IPS-18a (cell line): ENCODE measurements around the gene SH3YL1.

Experiments used
- H3K27ac ChIP-seq: one replicate; pipeline ENCODE4 v1.5.1; 2013; ENCODE audit warnings: low read length
- H3K27me3 ChIP-seq: one replicate; pipeline ENCODE4 v1.6.1; 2013; ENCODE audit warnings: mild to moderate bottlenecking, low read length; ENCODE audit not compliant: control insufficient read depth, insufficient read depth
- H3K36me3 ChIP-seq: one replicate; pipeline ENCODE4 v1.6.1; 2013; ENCODE audit warnings: low read depth, low read length; ENCODE audit not compliant: control insufficient read depth
- H3K4me1 ChIP-seq: one replicate; pipeline ENCODE4 v1.6.1; 2013; ENCODE audit warnings: low read depth, low read length; ENCODE audit not compliant: control insufficient read depth
- H3K4me3 ChIP-seq: one replicate; pipeline ENCODE4 v1.5.1; 2013; ENCODE audit warnings: low read length
- H3K9ac ChIP-seq: one replicate; pipeline ENCODE4 v1.6.1; 2013; ENCODE audit warnings: mild to moderate bottlenecking, low read length, moderate library complexity
- H3K9me3 ChIP-seq: one replicate; pipeline ENCODE4 v1.6.1; 2013; ENCODE audit warnings: low read depth, low read length; ENCODE audit not compliant: control insufficient read depth

Gene SH3YL1

GRCh38 chr2:279956-280649 is 16.3 kb upstream of the SH3YL1 start:
- H3K27me3 ChIP-seq = peaks cover 1% of the 10 kb centered on the region
- H3K4me1 ChIP-seq = peaks cover 21% of the 10 kb centered on the region
- H3K36me3 ChIP-seq = peaks cover 75% of the 10 kb centered on the region
- no peaks in the 10 kb centered on the region for H3K9me3 ChIP-seq
- H3K27ac ChIP-seq = no peak overlapping the region
- H3K4me3 ChIP-seq = no peak overlapping the region
- H3K9ac ChIP-seq = no peak overlapping the region

GRCh38 chr2:279366-279765 is 15.5 kb upstream of the SH3YL1 start:
- no peak overlapping the region for H3K27ac ChIP-seq
- peaks cover 79% of the 10 kb centered on the region for H3K36me3 ChIP-seq
- no peaks in the 10 kb centered on the region for H3K27me3 ChIP-seq
- peaks cover 13% of the 10 kb centered on the region for H3K4me1 ChIP-seq
- H3K9ac ChIP-seq = no peak overlapping the region
- H3K9me3 ChIP-seq = no peaks in the 10 kb centered on the region
- no peak overlapping the region for H3K4me3 ChIP-seq

- H3K27me3 ChIP-seq = no peaks in the 10 kb centered on the region
- H3K36me3 ChIP-seq = peaks cover 82% of the 10 kb centered on the region
- no peaks in the 10 kb centered on the region for H3K9me3 ChIP-seq
- no peak overlapping the region for H3K27ac ChIP-seq
- no peak overlapping the region for H3K9ac ChIP-seq
- H3K4me1 ChIP-seq = peaks cover 9% of the 10 kb centered on the region
- H3K4me3 ChIP-seq = no peak overlapping the region
Observed at GRCh38 chr2:278927-279320, 15.1 kb upstream of the SH3YL1 start.

- Histone ChIP-seq H3K4me3 (no peak overlapping the region), H3K9me3 (no peaks in the 10 kb centered on the region), H3K27me3 (no peaks in the 10 kb centered on the region), H3K27ac (no peak overlapping the region), H3K4me1 (peaks cover 4% of the 10 kb centered on the region), H3K36me3 (peaks cover 87% of the 10 kb centered on the region), H3K9ac (no peak overlapping the region)
Observed at GRCh38 chr2:278312-278926, 14.6 kb upstream of the SH3YL1 start.

- no peak overlapping the region for H3K9ac ChIP-seq
- H3K4me1 ChIP-seq = no peaks in the 10 kb centered on the region
- H3K4me3 ChIP-seq = no peak overlapping the region
- H3K27me3 ChIP-seq = no peaks in the 10 kb centered on the region
- no peaks in the 10 kb centered on the region for H3K9me3 ChIP-seq
- H3K27ac ChIP-seq = no peak overlapping the region
- H3K36me3 ChIP-seq = peaks cover 79% of the 10 kb centered on the region
Observed at GRCh38 chr2:275466-275865, 11.6 kb upstream of the SH3YL1 start.

- no peak overlapping the region for H3K27ac ChIP-seq
- no peaks in the 10 kb centered on the region for H3K27me3 ChIP-seq
- no peak overlapping the region for H3K9ac ChIP-seq
- no peaks in the 10 kb centered on the region for H3K4me1 ChIP-seq
- peaks cover 70% of the 10 kb centered on the region for H3K36me3 ChIP-seq
- no peaks in the 10 kb centered on the region for H3K9me3 ChIP-seq
- no peak overlapping the region for H3K4me3 ChIP-seq
Observed at GRCh38 chr2:274503-274902, 10.7 kb upstream of the SH3YL1 start.

GRCh38 chr2:273333-273732 is 9.5 kb upstream of the SH3YL1 start:
- no peak overlapping the region for H3K9ac ChIP-seq
- H3K27ac ChIP-seq = no peak overlapping the region
- no peaks in the 10 kb centered on the region for H3K27me3 ChIP-seq
- no peaks in the 10 kb centered on the region for H3K9me3 ChIP-seq
- peaks cover 58% of the 10 kb centered on the region for H3K36me3 ChIP-seq
- no peaks in the 10 kb centered on the region for H3K4me1 ChIP-seq
- H3K4me3 ChIP-seq = no peak overlapping the region

GRCh38 chr2:271917-272316 is 8.1 kb upstream of the SH3YL1 start:
- Histone ChIP-seq H3K27me3 (no peaks in the 10 kb centered on the region), H3K36me3 (peaks cover 45% of the 10 kb centered on the region), H3K4me3 (no peak overlapping the region), H3K9ac (no peak overlapping the region), H3K9me3 (no peaks in the 10 kb centered on the region), H3K27ac (no peak overlapping the region), H3K4me1 (no peaks in the 10 kb centered on the region)

GRCh38 chr2:270861-271260 is 7.0 kb upstream of the SH3YL1 start:
- H3K9me3 ChIP-seq = no peaks in the 10 kb centered on the region
- no peak overlapping the region for H3K4me3 ChIP-seq
- no peak overlapping the region for H3K27ac ChIP-seq
- H3K27me3 ChIP-seq = no peaks in the 10 kb centered on the region
- H3K9ac ChIP-seq = no peak overlapping the region
- H3K4me1 ChIP-seq = peaks cover 3% of the 10 kb centered on the region
- peaks cover 35% of the 10 kb centered on the region for H3K36me3 ChIP-seq

DNA sequence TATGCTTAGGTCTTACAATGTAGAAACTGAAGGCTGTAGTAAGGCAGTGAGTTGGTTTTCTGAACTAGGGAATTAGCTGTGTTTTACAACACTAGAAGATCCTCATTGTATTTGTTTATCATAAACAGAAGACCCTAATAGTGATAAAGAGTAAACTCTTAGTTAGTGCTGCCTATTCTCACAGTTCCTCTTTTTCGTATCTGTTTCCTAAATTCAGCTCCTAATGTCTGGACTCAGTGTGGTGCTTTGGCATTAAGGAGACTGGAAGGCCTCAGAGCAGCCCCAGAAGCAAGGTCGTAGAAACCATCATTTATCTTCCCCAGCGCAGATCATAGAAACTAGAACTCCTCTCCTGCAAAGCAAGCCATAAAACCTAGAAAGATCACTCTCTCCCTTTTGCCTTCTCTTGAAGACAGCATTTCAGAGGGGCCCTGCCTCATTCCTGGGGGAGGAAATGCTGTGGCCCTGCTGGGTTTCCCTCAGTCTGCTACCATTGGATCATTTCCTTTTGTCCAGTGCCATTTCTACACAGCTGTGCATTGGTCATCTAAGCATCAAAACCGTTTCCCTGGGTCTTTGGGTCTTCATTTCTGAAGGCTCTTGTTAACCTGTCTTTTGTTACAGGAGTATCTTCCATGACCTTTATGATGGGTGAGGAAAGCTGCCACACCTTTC is 5.7 kb upstream of the SH3YL1 start:
- Histone ChIP-seq H3K4me3 (no peak overlapping the region), H3K9ac (no peak overlapping the region), H3K36me3 (peaks cover 25% of the 10 kb centered on the region), H3K4me1 (peaks cover 3% of the 10 kb centered on the region), H3K9me3 (no peaks in the 10 kb centered on the region), H3K27ac (no peak overlapping the region), H3K27me3 (no peaks in the 10 kb centered on the region)

- Histone ChIP-seq H3K9me3 (no peaks in the 10 kb centered on the region), H3K27ac (no peak overlapping the region), H3K4me3 (no peak overlapping the region), H3K27me3 (peaks cover 9% of the 10 kb centered on the region), H3K9ac (no peak overlapping the region), H3K4me1 (peaks cover 3% of the 10 kb centered on the region), H3K36me3 (peaks cover 14% of the 10 kb centered on the region)
Observed at GRCh38 chr2:268323-268722, 4.5 kb upstream of the SH3YL1 start.
